ENCODE measurements around the gene LRP4.

The LRP4 gene

GRCh38 chr11:46856605-46857343, 61.6 kb downstream of the LRP4 start:
- H3K9ac ChIP-seq (ENCODE audit: low read depth, low read length), result no peak overlapping the region
- H3K27me3 ChIP-seq (ENCODE audit: control insufficient read depth, insufficient read depth, low read length), result peaks cover 7% of the 10 kb centered on the region
- no peaks in the 10 kb centered on the region for H3K36me3 ChIP-seq (ENCODE audit: control insufficient read depth, insufficient read depth, low read length)
- no peaks in the 10 kb centered on the region for H3K9me3 ChIP-seq (ENCODE audit: control insufficient read depth, insufficient read depth, low read length)
- H3K4me1 ChIP-seq (ENCODE audit: control insufficient read depth, insufficient read depth, low read length), result no peaks in the 10 kb centered on the region
- no peak overlapping the region for H3K4me3 ChIP-seq (ENCODE audit: low read depth, low read length)

DNA sequence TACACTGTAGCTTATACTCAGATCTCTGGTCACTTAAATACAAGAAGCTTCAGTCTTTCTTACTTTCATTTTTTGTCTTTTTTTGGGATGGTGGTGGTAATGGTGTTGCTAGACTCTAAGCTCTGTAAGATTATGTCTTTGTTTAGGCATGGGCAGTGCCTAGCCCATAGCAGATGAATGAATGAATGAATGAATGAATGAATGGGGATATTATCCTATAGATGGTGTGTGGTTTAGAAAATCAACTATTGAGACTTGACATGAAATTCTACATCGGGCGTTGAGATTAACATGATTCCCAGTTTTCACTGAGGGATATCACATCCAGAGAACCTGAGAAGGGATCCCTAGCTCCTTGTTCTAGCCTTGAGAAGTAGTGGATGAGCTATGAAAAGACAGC, 62.5 kb downstream of the LRP4 start:
- no peak overlapping the region for H3K9ac ChIP-seq (ENCODE audit: low read depth, low read length)
- H3K36me3 ChIP-seq (ENCODE audit: control insufficient read depth, insufficient read depth, low read length), result no peaks in the 10 kb centered on the region
- no peak overlapping the region for H3K4me3 ChIP-seq (ENCODE audit: low read depth, low read length)

GRCh38 chr11:46855167-46855566, 63.2 kb downstream of the LRP4 start:
- Histone ChIP-seq H3K36me3 (ENCODE audit: control insufficient read depth, insufficient read depth, low read length) (no peaks in the 10 kb centered on the region), H3K4me1 (ENCODE audit: control insufficient read depth, insufficient read depth, low read length) (peaks cover 8% of the 10 kb centered on the region), H3K9ac (ENCODE audit: low read depth, low read length) (no peak overlapping the region)

More for the DNA sequence above, 62.5 kb downstream of the LRP4 start:
- H3K9me3 ChIP-seq (ENCODE audit: control insufficient read depth, insufficient read depth, low read length), result no peaks in the 10 kb centered on the region
- H3K4me1 ChIP-seq (ENCODE audit: control insufficient read depth, insufficient read depth, low read length), result peaks cover 4% of the 10 kb centered on the region
- peaks cover 7% of the 10 kb centered on the region for H3K27me3 ChIP-seq (ENCODE audit: control insufficient read depth, insufficient read depth, low read length)

GRCh38 chr11:46850829-46851380, 67.4 kb downstream of the LRP4 start:
- H3K4me1 ChIP-seq (ENCODE audit: control insufficient read depth, insufficient read depth, low read length), result peaks cover 8% of the 10 kb centered on the region
- H3K9me3 ChIP-seq (ENCODE audit: control insufficient read depth, insufficient read depth, low read length), result no peaks in the 10 kb centered on the region
- no peaks in the 10 kb centered on the region for H3K36me3 ChIP-seq (ENCODE audit: control insufficient read depth, insufficient read depth, low read length)
- H3K9ac ChIP-seq (ENCODE audit: low read depth, low read length), result no peak overlapping the region
- H3K27me3 ChIP-seq (ENCODE audit: control insufficient read depth, insufficient read depth, low read length), result peaks cover 30% of the 10 kb centered on the region
- H3K4me3 ChIP-seq (ENCODE audit: low read depth, low read length), result peak overlapping the region; percentile 7

More at GRCh38 chr11:46855167-46855566, 63.2 kb downstream of the LRP4 start:
- Histone ChIP-seq H3K9me3 (ENCODE audit: control insufficient read depth, insufficient read depth, low read length) (no peaks in the 10 kb centered on the region), H3K27me3 (ENCODE audit: control insufficient read depth, insufficient read depth, low read length) (peaks cover 9% of the 10 kb centered on the region), H3K4me3 (ENCODE audit: low read depth, low read length) (no peak overlapping the region)

DNA sequence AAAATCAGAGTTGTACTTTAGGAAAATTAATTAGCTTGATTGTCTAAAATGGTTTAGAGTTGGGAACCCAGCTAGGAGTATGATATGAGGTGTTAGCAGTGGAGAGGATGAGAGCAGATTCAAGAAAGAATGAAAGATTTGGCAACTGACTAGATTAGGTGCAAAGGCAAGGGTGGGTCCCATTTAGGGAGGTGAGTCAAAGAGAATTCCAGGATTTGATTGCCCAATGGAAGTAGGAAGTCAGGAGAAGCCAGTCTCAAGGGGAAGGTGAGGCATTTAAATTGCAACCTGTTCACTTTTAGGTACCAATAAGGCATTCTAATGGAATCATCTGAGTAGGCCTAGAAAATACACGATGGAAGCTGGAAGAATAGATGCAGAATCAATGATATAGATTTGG, 68.7 kb downstream of the LRP4 start:
- peaks cover 30% of the 10 kb centered on the region for H3K27me3 ChIP-seq (ENCODE audit: control insufficient read depth, insufficient read depth, low read length)
- H3K9ac ChIP-seq (ENCODE audit: low read depth, low read length), result no peak overlapping the region
- no peak overlapping the region for H3K4me3 ChIP-seq (ENCODE audit: low read depth, low read length)
- peaks cover 8% of the 10 kb centered on the region for H3K4me1 ChIP-seq (ENCODE audit: control insufficient read depth, insufficient read depth, low read length)
- H3K9me3 ChIP-seq (ENCODE audit: control insufficient read depth, insufficient read depth, low read length), result no peaks in the 10 kb centered on the region
- no peaks in the 10 kb centered on the region for H3K36me3 ChIP-seq (ENCODE audit: control insufficient read depth, insufficient read depth, low read length)

DNA sequence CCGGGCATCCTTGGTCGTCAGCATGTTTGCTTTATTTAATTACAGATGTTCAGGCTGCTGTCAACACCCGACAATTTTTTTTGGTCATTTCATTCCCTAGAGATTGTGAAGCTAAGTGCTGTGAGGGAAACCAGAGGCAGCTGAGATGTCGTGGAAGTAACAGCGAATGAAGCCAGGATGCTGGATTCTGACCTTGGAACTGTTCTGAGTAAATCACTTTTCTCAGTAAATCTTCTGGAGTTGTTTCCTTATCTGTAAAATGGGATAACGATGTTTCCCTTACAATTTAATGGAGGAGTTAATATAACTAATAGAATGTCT, 71.9 kb downstream of the LRP4 start:
- H3K4me1 ChIP-seq (ENCODE audit: control insufficient read depth, insufficient read depth, low read length), result peaks cover 12% of the 10 kb centered on the region
- no peaks in the 10 kb centered on the region for H3K9me3 ChIP-seq (ENCODE audit: control insufficient read depth, insufficient read depth, low read length)
- peaks cover 23% of the 10 kb centered on the region for H3K27me3 ChIP-seq (ENCODE audit: control insufficient read depth, insufficient read depth, low read length)
- H3K9ac ChIP-seq (ENCODE audit: low read depth, low read length), result peak overlapping the region; percentile 32
- peak overlapping the region; percentile 84 for H3K4me3 ChIP-seq (ENCODE audit: low read depth, low read length)
- no peaks in the 10 kb centered on the region for H3K36me3 ChIP-seq (ENCODE audit: control insufficient read depth, insufficient read depth, low read length)

DNA sequence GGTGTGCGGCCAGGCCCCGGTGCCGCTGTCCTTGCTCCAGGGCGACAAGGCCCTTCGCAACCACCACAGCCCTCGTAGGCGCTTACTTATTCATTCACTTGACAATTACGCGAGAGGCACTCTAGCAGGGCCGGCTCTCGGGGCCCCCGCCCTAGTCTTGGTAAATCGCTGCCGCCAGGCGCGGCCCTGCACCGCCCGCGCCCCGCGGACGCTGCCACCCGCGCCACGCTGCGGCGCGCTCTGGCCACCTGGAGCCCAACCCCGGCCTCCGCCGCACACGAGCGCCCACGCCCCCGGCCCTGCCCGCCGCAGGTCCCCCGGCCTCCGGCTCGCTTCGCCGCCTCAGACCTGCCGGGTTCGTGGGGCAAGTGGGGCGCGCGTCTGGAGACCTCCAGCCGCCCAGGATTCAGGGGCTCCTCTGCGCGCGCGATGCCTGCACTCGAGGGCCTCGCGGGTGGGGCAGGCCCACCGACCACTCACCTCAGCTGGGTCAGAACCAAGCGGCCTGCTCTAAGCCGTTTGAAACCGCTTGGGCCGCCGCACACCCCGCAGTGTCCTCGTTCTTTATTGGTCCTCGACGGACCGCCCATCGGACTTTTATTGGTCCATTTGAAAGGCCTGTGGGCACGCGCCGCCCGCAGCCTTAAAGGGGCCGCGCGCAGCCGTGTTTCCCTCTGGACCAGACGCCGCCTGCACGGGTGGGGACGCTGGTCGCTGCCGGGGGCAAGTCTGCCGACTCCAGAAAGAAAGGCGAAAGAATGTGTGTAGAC, 72.4 kb downstream of the LRP4 start, which contains the start of gene CKAP5:
Gene CKAP5, minus strand, starts transcription at position 541 of the 770 bp plus-strand sequence. CDS start 25,049 bp downstream, outside the sequence.
- peaks cover 10% of the 10 kb centered on the region for H3K4me1 ChIP-seq (ENCODE audit: control insufficient read depth, insufficient read depth, low read length)
- peaks cover 23% of the 10 kb centered on the region for H3K27me3 ChIP-seq (ENCODE audit: control insufficient read depth, insufficient read depth, low read length)
- no peaks in the 10 kb centered on the region for H3K9me3 ChIP-seq (ENCODE audit: control insufficient read depth, insufficient read depth, low read length)
- no peaks in the 10 kb centered on the region for H3K36me3 ChIP-seq (ENCODE audit: control insufficient read depth, insufficient read depth, low read length)
- peak within 1 kb of the TSS; percentile 66 for H3K9ac ChIP-seq (ENCODE audit: low read depth, low read length)
- peak within 1 kb of the TSS; percentile 84 for H3K4me3 ChIP-seq (ENCODE audit: low read depth, low read length)

DNA sequence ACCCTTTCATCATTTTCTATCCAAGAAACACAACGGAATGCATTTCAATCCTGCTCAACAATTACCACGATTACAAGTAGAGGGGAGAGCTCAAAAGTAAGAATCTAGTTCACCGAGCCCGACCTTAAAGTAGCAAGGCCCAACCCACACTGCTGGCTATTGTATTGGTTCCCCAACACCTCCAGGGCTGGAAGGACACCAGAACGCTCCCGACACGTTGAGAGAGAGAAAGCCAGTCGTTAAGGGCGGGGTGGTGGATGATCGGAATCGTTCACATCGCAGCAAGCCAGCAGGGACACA, 73.0 kb downstream of the LRP4 start:
- Histone ChIP-seq H3K27me3 (ENCODE audit: control insufficient read depth, insufficient read depth, low read length) (peaks cover 23% of the 10 kb centered on the region), H3K4me1 (ENCODE audit: control insufficient read depth, insufficient read depth, low read length) (peaks cover 6% of the 10 kb centered on the region), H3K36me3 (ENCODE audit: control insufficient read depth, insufficient read depth, low read length) (no peaks in the 10 kb centered on the region), H3K4me3 (ENCODE audit: low read depth, low read length) (peak overlapping the region; percentile 84), H3K9me3 (ENCODE audit: control insufficient read depth, insufficient read depth, low read length) (no peaks in the 10 kb centered on the region), H3K9ac (ENCODE audit: low read depth, low read length) (peak overlapping the region; percentile 66)

- Histone ChIP-seq H3K27me3 (ENCODE audit: control insufficient read depth, insufficient read depth, low read length) (no peaks in the 10 kb centered on the region), H3K9ac (ENCODE audit: low read depth, low read length) (no peak overlapping the region), H3K4me1 (ENCODE audit: control insufficient read depth, insufficient read depth, low read length) (peaks cover 15% of the 10 kb centered on the region), H3K36me3 (ENCODE audit: control insufficient read depth, insufficient read depth, low read length) (no peaks in the 10 kb centered on the region), H3K9me3 (ENCODE audit: control insufficient read depth, insufficient read depth, low read length) (no peaks in the 10 kb centered on the region), H3K4me3 (ENCODE audit: low read depth, low read length) (no peak overlapping the region)
Measured at GRCh38 chr11:46840116-46840515, 78.2 kb downstream of the LRP4 start.

DNA sequence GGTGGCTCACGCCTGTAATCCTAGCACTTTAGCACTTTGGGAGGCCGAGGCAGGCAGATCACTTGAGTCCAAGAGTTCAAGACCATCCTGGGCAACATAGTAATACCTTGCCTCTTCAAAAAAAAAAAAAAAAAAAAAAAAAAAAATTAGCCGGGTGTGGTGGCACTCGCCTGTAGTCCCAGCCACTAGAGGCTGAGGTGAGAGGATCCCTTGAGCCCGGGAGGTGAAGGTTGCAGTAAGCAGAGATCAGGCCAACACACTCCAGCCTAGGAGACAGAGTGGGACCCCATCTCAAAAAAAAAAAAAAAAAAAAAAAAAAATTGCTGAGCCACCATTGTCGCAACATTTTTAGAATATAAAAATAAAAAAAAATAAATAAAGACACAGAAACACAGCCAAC, 79.8 kb downstream of the LRP4 start:
- H3K9me3 ChIP-seq (ENCODE audit: control insufficient read depth, insufficient read depth, low read length), result no peaks in the 10 kb centered on the region
- no peaks in the 10 kb centered on the region for H3K27me3 ChIP-seq (ENCODE audit: control insufficient read depth, insufficient read depth, low read length)
- H3K4me3 ChIP-seq (ENCODE audit: low read depth, low read length), result no peak overlapping the region
- no peaks in the 10 kb centered on the region for H3K36me3 ChIP-seq (ENCODE audit: control insufficient read depth, insufficient read depth, low read length)
- no peak overlapping the region for H3K9ac ChIP-seq (ENCODE audit: low read depth, low read length)
- peaks cover 15% of the 10 kb centered on the region for H3K4me1 ChIP-seq (ENCODE audit: control insufficient read depth, insufficient read depth, low read length)

- no peak overlapping the region for H3K4me3 ChIP-seq (ENCODE audit: low read depth, low read length)
- H3K9me3 ChIP-seq (ENCODE audit: control insufficient read depth, insufficient read depth, low read length), result no peaks in the 10 kb centered on the region
- H3K27me3 ChIP-seq (ENCODE audit: control insufficient read depth, insufficient read depth, low read length), result no peaks in the 10 kb centered on the region
- no peak overlapping the region for H3K9ac ChIP-seq (ENCODE audit: low read depth, low read length)
- peaks cover 15% of the 10 kb centered on the region for H3K4me1 ChIP-seq (ENCODE audit: control insufficient read depth, insufficient read depth, low read length)
- no peaks in the 10 kb centered on the region for H3K36me3 ChIP-seq (ENCODE audit: control insufficient read depth, insufficient read depth, low read length)
Measured at GRCh38 chr11:46837860-46838259, 80.5 kb downstream of the LRP4 start.

DNA sequence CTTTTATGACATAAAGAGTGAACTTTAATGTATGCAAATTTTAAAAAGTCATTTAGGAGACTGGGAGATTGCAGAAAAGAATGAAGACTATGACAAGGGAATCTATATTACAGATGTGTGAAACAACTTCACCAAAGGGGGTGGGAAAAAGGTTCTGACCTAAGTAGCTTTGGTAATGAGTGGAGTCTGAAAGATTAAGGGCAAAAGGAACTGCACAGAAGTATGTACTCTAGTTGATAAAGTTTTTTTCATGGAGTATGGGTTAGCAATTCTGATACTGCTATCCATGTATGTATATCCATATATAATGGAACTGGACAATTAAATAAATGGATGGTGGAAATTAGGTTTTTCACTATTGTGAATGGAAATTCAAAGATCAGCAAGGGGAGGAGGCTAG, 81.5 kb downstream of the LRP4 start:
- Histone ChIP-seq H3K27me3 (ENCODE audit: control insufficient read depth, insufficient read depth, low read length) (no peaks in the 10 kb centered on the region), H3K9me3 (ENCODE audit: control insufficient read depth, insufficient read depth, low read length) (no peaks in the 10 kb centered on the region), H3K4me1 (ENCODE audit: control insufficient read depth, insufficient read depth, low read length) (peaks cover 10% of the 10 kb centered on the region), H3K9ac (ENCODE audit: low read depth, low read length) (no peak overlapping the region), H3K4me3 (ENCODE audit: low read depth, low read length) (no peak overlapping the region), H3K36me3 (ENCODE audit: control insufficient read depth, insufficient read depth, low read length) (no peaks in the 10 kb centered on the region)
